OCI-LY7 (cell line): Measurements from ENCODE around the gene TNMD.

Source experiments
- CTCF ChIP-seq: fragments of 200-600 bp; sonication (generic); conservative IDR thresholded peaks from 2 replicates; pipeline ENCODE4 v1.5.1; 2014; ENCODE audit warnings: mild to moderate bottlenecking, antibody characterized with exemption, low read length, moderate library complexity, mixed read lengths
- EZH2phosphoT487 ChIP-seq: fragments of 200-600 bp; sonication (generic); IDR thresholded peaks from 2 replicates; pipeline ENCODE4 v1.6.1; 2018; ENCODE audit warnings: low read depth, borderline replicate concordance, mild to moderate bottlenecking, mixed run types, antibody characterized with exemption, low read length, moderate library complexity, mixed read lengths

- no peak for TF ChIP-seq CTCF
- TF ChIP-seq EZH2phosphoT487, result no peak
Measured at GRCh38 chrX:100593126-100593525, 8.4 kb downstream of the TNMD start.
